Duodenal mucosa (tissue), 2 donors: ENCODE measurements around the gene PDE6C.

Experiments
- H3K27ac ChIP-seq: one replicate; pipeline ENCODE4 v1.7.0; 2013; ENCODE audit warnings: low read depth, low read length
- H3K27me3 ChIP-seq, 2 donors: one replicate each; pipeline ENCODE4 v1.7.0; 2013; ENCODE audit warnings: low read length in 2 of 2, control low read depth in 1 of 2; ENCODE audit not compliant: insufficient read depth in 2 of 2, control insufficient read depth in 1 of 2
- H3K36me3 ChIP-seq, 2 donors: one replicate each; pipeline ENCODE4 v1.7.0; 2013; ENCODE audit warnings: low read length in 2 of 2, control low read depth in 1 of 2; ENCODE audit not compliant: insufficient read depth in 2 of 2, control insufficient read depth in 1 of 2
- H3K4me1 ChIP-seq, 2 donors: one replicate each; pipeline ENCODE4 v1.7.0; 2013; ENCODE audit warnings: low read length in 2 of 2, control low read depth in 1 of 2; ENCODE audit not compliant: insufficient read depth in 2 of 2, control insufficient read depth in 1 of 2
- H3K4me3 ChIP-seq, 2 donors: one replicate each; pipeline ENCODE4 v1.7.0; 2013; ENCODE audit warnings: low read length in 2 of 2, low read depth in 1 of 2
- H3K9ac ChIP-seq, 2 donors: one replicate each; pipeline ENCODE4 v1.7.0; 2013; ENCODE audit warnings: low read length in 2 of 2, low read depth in 1 of 2
- H3K9me3 ChIP-seq, 2 donors: one replicate each; pipeline ENCODE4 v1.7.0; 2013; ENCODE audit warnings: low read length in 2 of 2, control low read depth in 1 of 2; ENCODE audit not compliant: control insufficient read depth in 1 of 2

PDE6C gene

GRCh38 chr10:93628858-93629257 is 16.5 kb downstream of the PDE6C start:
- no peak overlapping the region for H3K9ac ChIP-seq
- H3K27ac ChIP-seq, result no peak overlapping the region
- no peak overlapping the region for H3K4me3 ChIP-seq
- H3K4me1 ChIP-seq, result no peaks in the 10 kb centered on the region
- no peaks in the 10 kb centered on the region for H3K36me3 ChIP-seq
- H3K27me3 ChIP-seq, result no peaks in the 10 kb centered on the region
- H3K9me3 ChIP-seq, result no peaks in the 10 kb centered on the region

- Histone ChIP-seq H3K36me3 (no peaks in the 10 kb centered on the region), H3K27me3 (no peaks in the 10 kb centered on the region), H3K4me3 (no peak overlapping the region), H3K9ac (no peak overlapping the region), H3K4me1 (no peaks in the 10 kb centered on the region), H3K27ac (no peak overlapping the region), H3K9me3 (no peaks in the 10 kb centered on the region)
These were observed 17.4 kb downstream of the PDE6C start for GRCh38 chr10:93629647-93630305.

- no peaks in the 10 kb centered on the region for H3K9me3 ChIP-seq
- no peaks in the 10 kb centered on the region for H3K36me3 ChIP-seq
- H3K4me3 ChIP-seq, result no peak overlapping the region
- H3K27ac ChIP-seq, result no peak overlapping the region
- H3K4me1 ChIP-seq, result no peaks in the 10 kb centered on the region
- H3K9ac ChIP-seq, result no peak overlapping the region
- no peaks in the 10 kb centered on the region for H3K27me3 ChIP-seq
These were observed 18.6 kb downstream of the PDE6C start for GRCh38 chr10:93630625-93631557.

- no peaks in the 10 kb centered on the region for H3K36me3 ChIP-seq
- no peak overlapping the region for H3K9ac ChIP-seq
- H3K4me3 ChIP-seq, result no peak overlapping the region
- no peak overlapping the region for H3K27ac ChIP-seq
- H3K9me3 ChIP-seq, result no peaks in the 10 kb centered on the region
- H3K27me3 ChIP-seq, result no peaks in the 10 kb centered on the region
- H3K4me1 ChIP-seq, result no peaks in the 10 kb centered on the region
These were observed 27.5 kb downstream of the PDE6C start for GRCh38 chr10:93639791-93640190.

- H3K27ac ChIP-seq, result no peak overlapping the region
- H3K36me3 ChIP-seq, result no peaks in the 10 kb centered on the region
- H3K4me1 ChIP-seq, result no peaks in the 10 kb centered on the region
- H3K9ac ChIP-seq, result no peak overlapping the region
- peaks cover 0 to 3% of the 10 kb centered on the region in 2 donors for H3K9me3 ChIP-seq
- H3K4me3 ChIP-seq, result no peak overlapping the region
- H3K27me3 ChIP-seq, result no peaks in the 10 kb centered on the region
These were observed 40.5 kb downstream of the PDE6C start for GRCh38 chr10:93652857-93653256.

GRCh38 chr10:93654201-93654600 is 41.9 kb downstream of the PDE6C start:
- Histone ChIP-seq H3K27ac (no peak overlapping the region), H3K36me3 (no peaks in the 10 kb centered on the region), H3K4me1 (no peaks in the 10 kb centered on the region), H3K27me3 (no peaks in the 10 kb centered on the region), H3K9me3 (peaks cover 0 to 3% of the 10 kb centered on the region in 2 donors), H3K9ac (no peak overlapping the region), H3K4me3 (no peak overlapping the region)

GRCh38 chr10:93656155-93656554 is 43.8 kb downstream of the PDE6C start:
- Histone ChIP-seq H3K4me1 (no peaks in the 10 kb centered on the region), H3K36me3 (peaks cover 0 to 4% of the 10 kb centered on the region in 2 donors), H3K27me3 (no peaks in the 10 kb centered on the region), H3K4me3 (no peak overlapping the region), H3K27ac (no peak overlapping the region), H3K9me3 (peaks cover 0 to 3% of the 10 kb centered on the region in 2 donors), H3K9ac (no peak overlapping the region)

GRCh38 chr10:93657757-93658156 is 45.4 kb downstream of the PDE6C start:
- H3K4me1 ChIP-seq, result no peaks in the 10 kb centered on the region
- H3K27me3 ChIP-seq, result no peaks in the 10 kb centered on the region
- H3K36me3 ChIP-seq, result peaks cover 0 to 4% of the 10 kb centered on the region in 2 donors
- H3K27ac ChIP-seq, result no peak overlapping the region
- no peak overlapping the region for H3K4me3 ChIP-seq
- no peaks in the 10 kb centered on the region for H3K9me3 ChIP-seq
- no peak overlapping the region for H3K9ac ChIP-seq

- Histone ChIP-seq H3K27me3 (no peaks in the 10 kb centered on the region), H3K9ac (no peak overlapping the region), H3K4me3 (no peak overlapping the region), H3K27ac (no peak overlapping the region), H3K4me1 (no peaks in the 10 kb centered on the region), H3K36me3 (peaks cover 9 to 20% of the 10 kb centered on the region in 2 donors), H3K9me3 (no peaks in the 10 kb centered on the region)
These were observed 53.7 kb downstream of the PDE6C start for GRCh38 chr10:93666030-93666429.

- H3K27ac ChIP-seq, result no peak overlapping the region
- no peak overlapping the region for H3K4me3 ChIP-seq
- no peak overlapping the region for H3K9ac ChIP-seq
- no peaks in the 10 kb centered on the region for H3K27me3 ChIP-seq
- peaks cover 9 to 20% of the 10 kb centered on the region in 2 donors for H3K36me3 ChIP-seq
- H3K9me3 ChIP-seq, result no peaks in the 10 kb centered on the region
- H3K4me1 ChIP-seq, result no peaks in the 10 kb centered on the region
These were observed 55.5 kb downstream of the PDE6C start for GRCh38 chr10:93667795-93668194.
